COR-L47 (cell line): Measurements from ENCODE around the gene NHS.
A peak's percentile ranks its signal among the peaks of the same experiment; 100 is the strongest.

Experiments used
- DNase-seq: peaks from one replicate; lab custom pipeline; 2025; lab: John Stamatoyannopoulos, UW

NHS gene

DNA sequence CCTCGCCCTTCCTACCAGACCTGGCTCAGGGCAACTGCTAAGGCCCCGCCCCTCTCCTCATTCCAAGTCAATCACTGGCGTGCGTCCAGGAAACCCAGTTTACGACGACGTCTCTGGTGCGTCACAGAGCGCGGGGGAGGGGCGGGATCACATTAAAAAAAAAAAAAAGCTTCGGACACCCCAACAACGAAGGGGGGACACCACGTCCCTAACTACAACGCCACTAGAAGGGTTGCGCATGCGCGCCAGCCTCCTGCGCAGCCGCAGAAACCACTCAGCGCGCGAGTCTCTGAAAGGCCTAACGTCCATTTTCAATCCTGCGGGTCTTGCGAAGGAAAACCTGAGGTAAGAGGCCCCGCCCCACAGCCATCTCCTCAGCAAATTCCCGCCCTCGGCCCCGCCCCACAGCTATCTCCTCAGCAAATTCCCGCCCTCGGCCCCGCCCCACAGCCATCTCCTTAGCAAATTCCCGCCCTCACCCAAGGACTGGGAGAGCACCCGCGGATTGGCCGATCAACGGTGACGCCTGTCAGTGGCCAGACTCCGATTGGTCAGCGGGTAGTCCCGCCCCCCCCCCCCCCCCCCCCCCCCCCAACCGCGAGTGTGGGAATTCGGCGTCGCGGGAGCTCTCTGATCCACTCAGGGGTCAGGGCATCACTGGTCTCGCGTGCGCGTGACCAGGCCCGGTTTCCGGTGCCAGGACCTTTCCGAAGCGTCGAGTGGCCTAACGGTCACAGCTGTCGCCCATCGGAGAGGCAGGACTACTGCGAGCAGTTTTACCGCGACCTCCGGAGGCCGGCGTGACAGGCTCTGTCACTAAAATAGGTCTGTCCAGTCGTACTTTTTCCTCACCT, 362.1 kb downstream of the NHS start, which contains the start of gene SCML1:
Gene SCML1, plus strand, starts transcription at position 638 of the 854 bp plus-strand sequence. CDS start 6,694 bp downstream, outside the sequence.
- DNase-seq = peak; percentile 98

DNA sequence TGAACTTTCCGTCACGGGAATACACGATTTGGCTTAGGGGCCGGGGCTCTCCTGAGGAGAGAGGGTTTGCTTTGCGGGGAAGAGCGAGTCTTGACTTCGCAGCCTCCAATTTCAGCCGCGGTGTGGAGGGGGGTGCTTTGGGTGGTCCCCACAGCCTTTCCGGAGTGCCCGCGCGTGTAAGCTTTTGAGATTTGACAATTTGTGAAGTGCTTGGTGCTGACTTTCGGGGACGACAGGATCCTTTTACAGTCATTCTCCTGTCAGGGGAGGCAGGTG, 362.6 kb downstream of the NHS start:
- DNase-seq = no peak

DNA sequence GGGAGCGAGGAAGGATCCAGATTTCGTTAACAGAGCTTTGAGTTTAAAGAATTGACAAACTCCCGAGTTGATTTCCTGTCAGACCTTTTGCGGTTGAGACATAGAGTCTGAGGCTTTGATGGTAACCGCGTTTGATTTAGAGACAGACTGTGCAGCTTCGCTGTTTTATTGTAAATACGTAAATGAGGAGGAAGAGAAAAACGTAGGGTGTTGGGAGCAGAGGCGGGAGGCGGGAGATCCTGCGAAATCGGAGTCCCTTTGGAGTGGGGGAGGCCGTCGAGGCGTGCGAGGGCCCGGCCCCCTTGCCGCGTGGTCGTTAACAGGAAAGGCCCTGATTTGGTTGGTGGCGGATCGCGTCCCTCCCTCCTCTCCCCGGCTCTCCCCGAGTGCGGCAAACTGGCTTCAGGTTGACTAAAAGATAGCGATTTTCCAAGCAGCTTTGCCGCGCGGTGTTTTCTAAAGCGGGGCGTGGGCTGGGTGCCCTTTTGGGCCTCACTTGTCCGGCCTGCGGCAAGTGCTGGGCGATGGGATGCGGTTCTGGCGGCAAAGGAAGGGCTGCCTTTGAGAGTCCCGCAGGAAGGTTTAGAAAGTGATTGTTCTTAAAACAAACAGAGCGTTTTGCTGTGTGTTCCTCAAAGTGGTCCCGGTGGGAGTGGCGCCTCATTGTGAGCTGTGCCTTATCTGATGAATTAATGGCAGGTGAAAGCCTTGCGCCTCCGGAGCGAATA, 363.1 kb downstream of the NHS start:
- DNase-seq = peak; percentile 15

DNA sequence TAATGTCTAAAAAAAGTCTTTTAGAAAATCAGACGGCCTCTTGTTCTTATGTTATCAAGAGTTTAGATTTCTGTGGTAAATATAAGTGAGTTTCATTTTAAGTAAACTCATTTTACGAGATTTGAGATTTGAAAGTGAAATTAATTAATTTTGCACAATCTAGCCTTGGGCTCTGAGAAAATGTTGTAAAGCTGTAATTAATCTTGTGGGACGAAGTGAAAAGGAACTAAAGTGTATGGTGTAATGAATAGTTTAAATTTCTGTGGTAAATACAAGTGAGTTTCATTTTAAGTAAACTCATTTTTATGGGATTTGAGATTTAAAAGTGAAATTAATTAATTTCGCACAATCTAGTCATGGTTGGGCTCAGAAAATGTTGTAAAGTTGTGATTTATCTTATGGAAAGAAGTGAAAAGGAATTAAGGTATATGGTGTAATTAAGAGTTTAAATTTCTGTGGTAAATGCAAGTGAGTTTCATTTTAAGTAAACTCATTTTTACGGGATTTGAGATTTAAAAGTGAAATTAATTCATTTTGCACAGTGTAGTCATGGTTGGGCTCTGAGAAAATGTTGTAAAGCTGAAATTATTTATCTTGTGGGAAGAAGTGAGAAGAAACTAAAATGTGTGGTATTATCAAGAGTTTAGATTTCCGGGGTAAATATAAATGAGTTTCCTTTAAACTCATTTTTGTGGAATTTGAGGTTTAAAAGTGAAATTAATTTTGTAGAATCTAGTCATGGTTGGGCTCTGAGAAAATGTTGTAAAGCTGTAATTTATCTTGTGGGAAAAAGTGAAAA, 363.9 kb downstream of the NHS start:
- DNase-seq = no peak

DNA sequence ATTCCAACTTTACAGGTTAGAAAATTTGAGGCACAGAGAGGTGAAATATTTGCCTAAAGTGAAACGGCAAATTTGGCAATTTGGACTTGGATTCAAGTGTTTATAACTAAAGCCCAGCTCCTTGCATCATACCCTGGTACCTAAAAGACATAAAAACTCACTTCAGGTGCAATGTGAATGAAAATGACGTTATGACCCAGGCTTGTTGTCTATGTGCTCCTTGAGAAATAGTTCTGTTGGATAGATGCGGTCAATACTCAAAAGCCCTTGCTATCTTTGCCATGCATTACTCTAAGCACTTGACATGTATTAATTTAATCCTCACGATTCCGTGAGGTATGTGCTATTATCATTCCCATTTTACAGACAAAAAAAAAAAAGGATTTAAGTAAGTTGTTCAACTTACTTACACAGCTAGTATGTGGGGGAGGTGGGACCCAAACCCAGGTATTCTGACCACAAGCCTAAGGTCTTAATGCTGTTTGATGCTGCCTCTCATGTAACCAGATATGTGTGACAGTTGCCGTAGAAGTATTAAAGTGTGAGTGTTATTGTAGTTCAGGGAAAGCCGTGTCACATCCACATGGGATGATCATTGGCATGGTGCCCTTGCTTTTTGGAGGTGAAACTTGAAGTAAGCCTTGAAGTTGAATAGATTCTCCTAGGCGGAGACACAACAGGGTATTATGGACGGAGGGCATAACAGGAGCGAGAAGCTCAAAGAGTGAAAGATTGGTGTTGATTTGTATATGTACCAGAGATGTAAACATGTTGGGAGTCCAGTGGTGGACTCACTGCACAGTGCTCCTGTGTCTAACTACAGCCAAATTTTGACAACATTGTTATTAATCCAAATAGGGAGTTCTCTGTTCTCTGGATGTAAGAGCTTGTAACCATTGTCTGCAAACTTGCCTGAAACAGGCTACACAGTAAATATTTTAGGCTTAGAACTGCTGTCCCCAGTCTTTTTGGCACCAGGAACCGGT, 365.4 kb downstream of the NHS start:
- DNase-seq = no peak

DNA sequence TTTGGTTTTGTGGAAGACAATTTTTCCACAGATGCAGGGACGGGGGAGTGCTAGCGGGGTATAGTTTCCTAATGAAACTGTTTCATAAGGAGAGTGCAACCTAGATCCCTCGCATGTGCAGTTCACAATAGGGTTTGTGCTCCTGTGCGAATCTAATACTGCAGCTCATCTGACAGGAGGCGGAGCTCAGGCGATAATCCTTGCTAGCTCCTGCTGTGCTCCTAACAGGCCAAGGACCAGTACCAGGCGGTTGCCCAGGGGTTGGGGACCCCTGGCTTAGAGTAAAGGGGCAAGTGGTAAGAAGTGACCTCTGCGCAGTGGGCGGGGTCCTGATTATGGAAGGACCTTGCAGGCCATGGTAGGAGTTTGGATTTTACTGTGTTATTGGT, 366.1 kb downstream of the NHS start:
- DNase-seq = no peak

DNA sequence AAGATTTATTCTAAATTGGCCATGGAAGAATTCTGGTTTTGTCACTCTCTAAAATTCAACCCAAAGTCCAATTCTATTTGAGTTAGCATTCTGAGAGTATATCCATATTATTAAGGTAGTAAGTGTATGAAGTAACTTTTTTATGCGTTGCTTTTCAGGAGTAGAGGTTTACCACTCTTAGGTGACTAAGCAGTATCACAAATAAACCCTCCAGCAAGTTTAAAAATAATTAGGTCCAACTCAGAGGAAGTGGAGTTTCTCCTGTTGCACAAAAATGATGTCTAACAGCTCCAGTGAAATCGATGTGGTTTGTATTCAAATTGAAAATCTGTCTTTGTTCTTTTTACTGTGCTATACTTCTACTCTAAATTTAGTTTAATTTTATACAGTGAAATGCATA, 368.9 kb downstream of the NHS start:
- no peak for DNase-seq

DNA sequence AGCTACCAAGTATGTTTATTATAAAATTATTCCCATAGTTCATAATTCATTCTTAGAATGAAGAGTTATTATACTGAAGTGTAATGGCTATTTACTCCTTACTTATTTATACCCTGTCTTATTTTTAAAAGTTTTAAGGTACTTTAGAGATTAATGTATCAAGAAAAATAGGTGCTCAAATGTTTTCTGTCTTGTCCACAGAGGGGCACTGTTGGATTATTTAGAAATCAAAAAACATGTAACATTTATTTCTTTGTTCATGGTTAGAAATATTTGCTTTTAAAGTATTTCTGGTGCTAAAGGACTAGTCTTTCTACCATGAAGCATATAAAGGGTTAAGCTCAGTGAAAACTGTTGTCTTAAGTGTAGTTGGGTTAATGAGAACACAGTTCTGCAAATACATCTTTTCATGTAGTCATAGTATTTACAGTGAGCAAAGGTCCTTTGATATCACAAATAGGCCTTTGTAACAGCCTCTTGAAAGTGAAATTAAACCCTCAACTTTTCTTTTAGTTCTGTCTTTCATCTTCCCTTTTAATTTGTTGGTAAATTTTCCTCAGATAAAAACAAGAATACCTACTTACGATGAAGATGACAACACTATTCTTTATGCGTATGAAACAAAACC, 370.0 kb downstream of the NHS start:
- DNase-seq = no peak

DNA sequence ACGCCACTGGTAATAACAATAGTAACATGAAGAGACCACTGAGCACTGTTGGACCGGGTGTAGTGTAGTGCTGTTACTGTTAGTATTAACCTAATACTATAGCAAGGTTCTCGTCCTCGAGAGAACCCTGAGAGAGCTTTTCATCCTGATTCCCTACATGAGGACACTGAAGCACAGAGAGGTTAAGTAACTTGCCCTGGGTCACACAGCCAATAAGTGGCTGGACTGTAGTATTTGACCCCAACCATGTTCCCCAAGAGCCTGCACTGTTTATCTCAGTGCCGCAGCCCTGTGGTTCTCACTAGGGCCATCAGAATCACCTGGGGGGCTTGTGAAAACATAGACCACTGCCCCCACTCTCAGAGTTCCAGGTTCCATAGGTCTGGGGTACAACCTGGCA, 372.7 kb downstream of the NHS start:
- DNase-seq = no peak

DNA sequence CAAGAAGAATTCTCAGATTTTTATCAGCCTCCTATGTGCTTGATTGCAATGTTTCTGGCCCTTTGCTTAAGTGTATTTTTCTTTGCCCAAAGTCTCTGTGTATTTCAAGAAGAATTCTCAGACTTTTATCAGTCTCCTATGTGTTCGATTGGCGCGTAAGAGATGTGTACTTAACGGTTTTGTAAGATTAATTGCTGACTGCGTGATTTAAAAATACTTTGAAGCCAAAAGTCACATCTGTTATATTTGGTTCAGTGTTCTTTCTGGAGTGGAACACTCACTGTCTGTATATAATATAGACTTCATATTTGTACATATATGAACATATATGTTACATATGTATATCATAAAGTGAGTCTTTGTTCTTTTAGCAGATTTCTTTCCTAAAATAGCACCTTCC, 373.7 kb downstream of the NHS start:
- no peak for DNase-seq

DNA sequence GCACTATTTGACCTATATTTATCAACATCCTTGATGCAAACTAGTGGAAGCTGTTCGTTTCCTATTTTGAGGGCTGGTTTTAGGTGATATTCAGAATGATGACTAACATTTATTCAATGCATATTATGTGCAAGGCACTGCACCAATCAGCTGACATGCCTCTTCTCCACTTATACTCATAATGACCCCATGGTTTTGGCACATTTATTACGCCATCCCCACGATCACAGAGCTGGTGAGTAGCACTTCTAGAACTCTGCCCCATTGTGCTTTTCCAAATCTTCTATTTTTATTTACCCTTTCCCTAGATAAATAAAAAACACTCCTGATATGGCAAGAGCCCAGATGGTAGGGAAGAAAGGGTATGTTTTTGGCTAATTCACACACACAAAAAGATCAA, 375.4 kb downstream of the NHS start:
- DNase-seq = no peak

DNA sequence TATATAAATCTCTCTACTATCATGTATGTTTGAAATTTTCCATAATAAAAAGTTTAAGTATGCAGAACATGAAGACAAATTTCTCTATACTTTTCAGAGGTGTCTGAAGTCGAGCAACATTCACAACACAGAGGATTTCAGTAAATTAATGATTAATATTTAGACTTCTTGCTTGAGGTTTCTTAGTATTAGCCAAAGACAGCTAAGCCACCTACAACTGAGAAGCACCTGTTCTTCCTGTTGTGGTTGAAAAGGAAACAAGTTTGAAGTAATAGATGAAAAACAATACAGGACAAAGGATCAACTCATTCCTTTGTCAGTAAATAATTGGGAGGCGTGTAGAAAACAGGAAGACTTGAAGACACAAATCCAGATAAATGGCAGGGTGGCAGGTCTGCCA, 383.4 kb downstream of the NHS start:
- no peak for DNase-seq

DNA sequence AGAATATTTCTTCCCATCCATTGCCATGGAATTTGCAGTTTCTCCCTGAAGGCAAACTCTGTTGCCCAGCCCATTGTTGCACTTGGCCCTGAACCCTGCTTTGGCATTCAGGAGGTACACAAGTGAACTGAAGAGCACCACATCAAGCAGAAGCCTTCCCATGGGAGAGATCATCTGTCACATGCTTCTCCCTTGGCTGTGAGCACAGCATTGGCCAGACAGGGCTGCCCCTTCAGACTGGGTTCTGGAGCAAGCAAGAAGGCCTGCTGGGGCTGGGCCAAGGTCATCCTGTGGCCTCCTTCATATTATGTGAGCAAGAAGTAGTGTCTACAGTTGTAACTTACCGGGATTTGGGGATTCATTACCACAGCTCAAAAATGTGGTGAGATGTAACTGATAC, 385.0 kb downstream of the NHS start:
- DNase-seq = no peak

DNA sequence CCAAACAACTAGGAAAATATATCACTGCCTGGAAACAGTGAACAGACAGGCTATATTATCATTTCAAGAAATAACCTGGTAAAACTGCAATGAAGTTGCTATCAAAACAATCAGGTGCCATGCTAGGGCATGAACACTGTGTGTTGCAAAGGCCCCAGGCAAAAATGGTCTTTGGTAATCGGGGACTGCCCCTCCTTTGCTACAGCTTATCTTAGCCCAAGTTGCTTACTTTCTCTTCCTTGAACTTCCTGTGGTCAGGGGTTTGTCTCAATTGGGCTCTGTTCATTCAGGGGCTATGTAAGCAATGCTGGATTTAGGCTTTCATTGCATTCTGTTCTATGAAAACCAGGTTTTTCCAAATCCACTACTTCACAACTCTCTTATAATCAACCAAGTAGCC, 392.7 kb downstream of the NHS start:
- DNase-seq = no peak

DNA sequence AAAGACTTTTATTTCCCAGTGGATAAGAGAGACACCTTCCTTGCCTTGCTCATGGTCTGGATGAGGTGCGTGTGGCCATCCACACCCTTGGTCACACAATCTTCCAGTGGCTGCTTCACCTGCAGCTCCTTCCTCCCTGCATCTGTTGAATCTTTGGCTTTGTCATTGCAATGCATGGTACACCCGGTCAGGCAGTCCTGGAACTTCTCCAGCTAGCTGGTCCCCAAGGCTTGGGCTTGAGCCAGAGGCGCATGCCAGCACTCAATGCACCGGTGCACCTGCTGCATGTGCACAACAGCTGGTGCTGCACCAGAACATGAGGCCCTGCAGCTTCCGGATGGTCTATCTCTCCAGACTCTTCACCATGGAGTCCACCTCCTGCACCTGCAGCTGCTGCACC, 394.0 kb downstream of the NHS start:
- no peak for DNase-seq

DNA sequence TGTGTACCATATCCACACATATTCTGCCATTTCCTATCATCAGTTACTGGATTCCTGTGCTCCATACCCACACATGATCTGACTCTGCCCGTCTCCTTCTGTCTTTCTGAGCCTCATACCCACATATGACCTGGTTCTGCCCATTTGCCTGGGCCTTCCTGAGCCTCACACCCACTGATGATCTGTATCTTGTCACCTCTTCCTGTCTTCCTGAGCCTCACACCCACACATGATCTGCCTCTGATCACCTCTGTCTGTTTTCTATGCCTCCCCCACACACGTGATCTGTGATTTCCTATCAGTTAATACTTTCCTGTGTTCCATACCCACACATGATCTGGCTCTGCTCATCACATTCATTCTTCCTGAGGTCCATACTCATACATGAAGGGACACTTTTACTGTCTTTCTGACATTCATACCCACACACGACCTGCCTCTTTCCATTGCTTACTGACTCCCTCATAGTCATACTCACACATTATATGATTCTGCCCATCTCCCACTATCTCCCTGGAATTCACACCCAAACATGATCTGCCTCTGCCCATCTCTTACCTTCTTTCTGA, 394.8 kb downstream of the NHS start:
- DNase-seq = no peak

DNA sequence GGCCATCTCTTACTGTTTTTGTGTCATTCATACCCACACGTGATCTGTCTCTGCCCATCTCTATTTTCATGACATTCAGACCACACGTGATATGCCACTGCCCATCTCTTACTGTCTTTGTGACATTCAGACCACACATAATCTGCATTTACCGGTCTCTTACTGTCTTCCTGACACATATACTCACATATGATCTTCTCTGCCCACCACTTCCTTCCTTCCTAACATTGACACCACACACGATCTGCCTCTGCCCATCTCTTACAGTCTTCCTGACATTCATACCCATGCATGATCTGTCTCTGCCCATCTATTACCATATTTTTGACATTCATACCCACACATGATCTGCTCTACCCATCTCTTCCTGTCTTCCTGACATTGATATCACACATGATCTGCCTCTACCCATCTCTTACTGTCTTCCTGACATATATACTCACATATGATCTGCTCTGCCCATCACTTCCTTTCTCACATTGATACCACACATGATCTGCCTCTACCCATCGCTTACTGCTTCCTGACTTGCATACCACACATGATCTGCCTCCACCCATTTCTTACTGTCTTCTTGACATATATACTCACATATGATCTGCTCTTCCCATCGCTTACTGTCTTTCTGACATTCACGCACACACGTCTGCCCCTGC, 398.3 kb downstream of the NHS start:
- DNase-seq = no peak

DNA sequence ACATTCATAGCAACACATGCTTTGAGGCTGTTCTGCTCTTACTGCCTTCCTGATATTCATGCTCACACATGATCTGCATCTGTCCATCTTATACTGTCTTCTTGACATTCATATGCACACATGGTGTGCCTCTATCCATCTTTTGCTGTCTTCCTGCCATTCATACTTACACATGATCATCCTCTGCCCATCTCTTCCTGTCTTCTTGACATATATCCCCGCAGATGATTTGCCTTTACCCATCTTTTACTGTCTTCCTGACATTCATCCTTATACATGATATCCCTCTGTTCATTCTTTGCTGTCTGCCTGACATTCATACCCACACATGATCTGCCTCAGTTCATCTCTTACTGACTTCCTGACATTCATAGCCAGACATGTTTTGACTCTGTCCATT, 399.1 kb downstream of the NHS start:
- DNase-seq = no peak

DNA sequence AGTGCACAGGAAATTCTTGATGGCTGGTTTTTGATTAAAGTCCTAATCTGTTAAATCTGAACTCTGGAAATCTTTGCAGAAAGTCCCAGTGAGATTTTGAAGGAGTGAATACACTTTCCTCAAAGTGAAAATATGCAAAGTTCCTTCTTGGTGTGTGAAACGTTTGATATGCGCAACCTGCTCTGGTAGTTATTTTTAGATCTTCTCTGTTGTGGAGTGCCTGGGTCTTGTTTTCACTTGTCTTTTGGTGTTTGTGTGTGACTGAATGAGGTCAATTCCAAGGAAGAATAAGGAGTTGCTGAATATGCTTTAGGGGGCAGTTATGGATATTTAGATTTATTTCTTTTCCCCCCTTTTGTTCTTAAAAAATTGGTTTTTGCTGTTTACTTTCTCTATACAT, 404.0 kb downstream of the NHS start:
- no peak for DNase-seq

DNA sequence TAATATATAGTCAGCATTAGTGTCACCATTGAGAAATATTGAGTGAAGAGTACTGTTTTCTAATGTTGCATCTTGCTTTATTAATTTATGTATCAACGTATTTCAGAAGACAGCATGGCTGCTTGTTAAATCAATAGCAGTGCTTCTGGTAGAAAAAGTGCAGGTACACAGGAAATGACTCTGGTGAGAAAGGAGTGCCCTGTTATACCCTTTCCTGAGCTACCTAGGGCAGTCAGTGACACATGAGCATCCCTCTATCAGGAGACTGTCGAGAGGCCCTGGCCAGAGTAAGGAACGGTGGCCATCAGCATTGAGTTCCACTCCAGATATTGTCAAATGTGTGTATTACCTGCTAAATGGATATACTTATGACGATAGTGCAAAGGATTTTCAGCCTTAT, 404.4 kb downstream of the NHS start:
- DNase-seq = no peak
